Measurements from ENCODE around the gene NR2F1-AS1.

The NR2F1-AS1 gene

DNA sequence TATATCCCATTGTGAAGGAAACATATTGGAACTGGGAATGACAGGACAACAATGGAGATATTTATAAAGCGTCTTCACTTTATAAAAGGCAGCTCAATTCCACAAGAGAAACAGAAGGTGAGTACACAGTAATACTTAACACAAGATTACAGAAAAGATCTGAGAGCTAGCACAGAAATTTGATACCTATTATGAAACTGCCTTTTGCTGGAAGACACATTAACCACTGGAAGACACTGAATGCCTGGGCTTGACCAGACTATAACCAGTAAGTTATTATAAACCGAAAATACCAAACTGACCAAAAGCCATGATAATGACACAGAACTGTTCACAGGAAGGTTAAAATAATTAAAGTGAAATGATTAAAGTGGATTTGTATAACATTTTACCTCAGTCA lies 195.4 kb downstream of the NR2F1-AS1 start:
- no peak for DNase-seq (ENCODE audit: low read depth in 2 of 2)

GRCh38 chr5:93384995-93385394 lies 196.0 kb downstream of the NR2F1-AS1 start:
- no peak for DNase-seq (ENCODE audit: low read depth in 2 of 2)

DNA sequence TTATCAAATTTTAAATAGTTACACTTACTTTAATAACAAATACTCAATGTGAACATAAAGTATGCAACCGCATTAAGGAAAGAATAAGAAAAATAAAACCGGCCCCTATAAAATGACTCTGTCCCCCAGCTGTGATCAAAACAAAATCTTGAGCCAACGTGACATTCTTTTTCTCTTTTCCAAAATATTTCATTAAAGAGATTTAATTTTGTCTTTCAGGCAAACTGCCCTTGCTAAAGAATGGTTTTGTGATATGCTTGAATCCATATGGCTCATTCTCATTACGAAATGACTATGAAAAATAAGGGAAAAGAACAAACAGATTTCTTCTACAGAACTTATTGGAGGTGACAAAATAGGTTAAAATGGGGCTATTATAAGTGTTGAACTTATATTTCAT lies 197.0 kb downstream of the NR2F1-AS1 start:
- no peak for DNase-seq (ENCODE audit: low read depth in 2 of 2)

DNA sequence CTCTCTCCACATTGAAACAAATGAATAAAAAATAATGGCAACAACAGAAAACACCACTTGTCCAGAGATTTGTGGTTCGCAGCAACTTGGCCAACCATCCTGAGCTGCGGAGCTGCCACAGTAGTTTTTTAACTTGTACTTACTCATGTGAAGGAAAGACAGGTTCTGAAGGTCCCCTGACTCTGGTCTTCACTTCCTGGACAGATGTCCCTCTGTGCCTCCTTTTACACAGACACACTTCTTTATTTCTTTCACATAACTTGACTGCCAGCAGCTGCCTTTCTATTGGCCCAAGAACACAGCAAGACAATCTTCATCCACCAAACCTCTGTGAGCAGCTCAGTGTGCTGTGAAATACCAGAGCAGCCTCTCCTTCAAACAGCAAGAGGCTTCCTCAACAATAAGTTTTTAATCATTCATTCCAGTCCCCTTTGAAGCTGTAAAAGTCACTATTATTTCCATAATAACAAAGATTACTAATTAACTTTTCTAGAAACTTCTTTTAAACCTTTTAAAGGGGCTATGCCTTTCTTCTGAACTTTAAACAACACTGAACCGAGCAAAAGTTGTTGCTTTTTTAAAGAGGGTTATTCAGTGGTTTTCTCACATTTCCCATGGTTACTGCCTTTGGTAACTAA lies 198.7 kb downstream of the NR2F1-AS1 start:
- no peak for DNase-seq (ENCODE audit: low read depth in 2 of 2)

- DNase-seq (ENCODE audit: low read depth in 2 of 2) = no peak
These were observed 200.0 kb downstream of the NR2F1-AS1 start for GRCh38 chr5:93381057-93381456.

DNA sequence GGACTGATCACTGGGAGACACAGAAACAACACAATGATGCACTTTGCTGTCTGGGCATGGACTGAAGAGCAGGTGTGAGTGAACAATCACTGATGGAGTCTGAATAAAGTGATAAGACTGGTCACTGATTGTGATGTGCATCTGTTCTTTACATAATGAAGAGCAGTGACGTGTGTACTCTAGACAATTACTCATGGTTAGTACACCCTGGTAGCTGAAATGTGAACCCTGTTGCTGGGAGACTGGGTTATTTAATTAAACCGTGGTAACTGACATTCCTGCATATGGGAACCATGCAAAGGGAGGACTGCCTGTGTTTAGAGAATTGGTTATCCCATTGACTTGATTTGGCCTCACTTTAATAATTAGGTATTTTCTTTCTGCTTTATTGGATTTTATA lies 202.9 kb downstream of the NR2F1-AS1 start:
- DNase-seq (ENCODE audit: low read depth in 2 of 2) = no peak

- no peak for DNase-seq (ENCODE audit: low read depth in 2 of 2)
These were observed 209.1 kb downstream of the NR2F1-AS1 start for GRCh38 chr5:93371893-93372292.

DNA sequence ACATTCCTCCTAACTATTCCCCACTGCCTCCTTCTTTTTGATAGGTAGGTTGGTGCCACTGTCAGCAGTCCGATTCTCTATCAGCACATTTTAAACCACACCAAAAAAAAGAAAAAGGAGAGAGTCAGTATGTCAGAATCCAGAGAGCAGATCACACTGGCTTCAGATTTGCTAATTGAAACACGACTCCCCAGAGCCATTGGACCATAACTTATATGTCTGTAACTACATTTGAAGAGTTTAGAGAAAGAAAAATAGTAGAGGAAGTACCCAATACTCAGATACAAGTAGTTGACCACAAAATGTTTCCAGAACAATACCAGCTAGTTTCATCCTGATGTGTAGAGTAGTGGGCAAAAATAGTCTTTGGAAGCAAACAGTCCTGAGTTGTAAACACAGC lies 216.6 kb downstream of the NR2F1-AS1 start:
- no peak for DNase-seq (ENCODE audit: low read depth in 2 of 2)

DNA sequence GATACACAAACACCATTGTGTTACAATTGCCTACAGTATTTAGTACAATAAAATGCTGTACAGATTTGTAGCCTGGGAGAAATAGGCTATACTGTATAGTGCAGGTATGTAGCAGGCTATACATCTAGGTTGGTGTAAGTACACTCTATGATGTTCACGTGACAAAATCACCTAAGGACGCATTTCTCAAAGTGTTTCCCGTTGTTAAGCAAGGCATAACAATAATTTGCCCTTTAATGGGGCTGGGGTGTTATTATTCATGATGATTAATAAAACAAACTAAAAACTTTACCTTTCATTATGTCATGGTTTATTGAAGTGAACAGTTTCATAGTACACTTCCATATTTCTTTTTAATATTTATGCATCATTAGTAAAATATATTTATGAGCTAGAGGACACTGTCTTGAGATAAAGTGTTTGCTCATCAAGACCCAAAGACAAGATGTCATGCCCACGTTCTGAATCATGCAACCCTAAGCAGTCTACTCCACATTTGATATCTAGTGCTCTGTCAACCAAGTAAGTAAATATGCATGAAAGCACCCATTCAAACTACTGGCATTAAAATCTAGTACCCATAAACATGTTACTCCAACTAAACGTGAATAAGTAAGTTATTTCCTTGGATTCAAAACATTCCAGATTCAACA lies 220.5 kb downstream of the NR2F1-AS1 start:
- no peak for DNase-seq (ENCODE audit: low read depth in 2 of 2)

GRCh38 chr5:93359960-93360305 lies 221.1 kb downstream of the NR2F1-AS1 start:
- DNase-seq (ENCODE audit: low read depth in 2 of 2) = no peak
